HCT116 (cell line): ENCODE measurements around the gene VSTM2B.

ENCODE experiments used
- CTCF ChIP-seq, 3 experiments: fragments of 200-600 bp in 1 of 3; sonication (generic) in 1 of 3; IDR thresholded peaks in 2 of 3; conservative IDR thresholded peaks in 1 of 3; 2 replicates each; pipeline ENCODE4 v1.5.1; 2012 to 2017; ENCODE audit warnings: low read depth in 2 of 3, low read length in 2 of 3, antibody characterized with exemption in 1 of 3, borderline replicate concordance in 1 of 3, control low read depth in 1 of 3, mild to moderate bottlenecking in 1 of 3, mixed read lengths in 1 of 3, mixed run types in 1 of 3, moderate library complexity in 1 of 3; ENCODE audit not compliant: insufficient read depth in 1 of 3
- EGR1 ChIP-seq: IDR thresholded peaks from 2 replicates; pipeline ENCODE4 v1.6.1; 2012; ENCODE audit warnings: low read depth
- EZH2 ChIP-seq: fragments of 200-600 bp; sonication (generic); IDR thresholded peaks from 2 replicates; pipeline ENCODE4 v1.6.1; 2017; ENCODE audit warnings: antibody characterized with exemption, mixed run types
- POLR2A ChIP-seq: IDR thresholded peaks from 2 replicates; pipeline ENCODE4 v1.7.0; 2011; ENCODE audit warnings: borderline replicate concordance; ENCODE audit not compliant: insufficient read depth, insufficient read length; ENCODE audit errors: extremely low read depth
- POLR2AphosphoS5 ChIP-seq: IDR thresholded peaks from 2 replicates; pipeline ENCODE4 v1.6.1; 2011; ENCODE audit warnings: mild to moderate bottlenecking, low read depth, low read length, moderate library complexity
- SIN3A ChIP-seq: IDR thresholded peaks from 2 replicates; pipeline ENCODE4 v1.6.1; 2012; ENCODE audit warnings: low read depth
- SP1 ChIP-seq: IDR thresholded peaks from 2 replicates; pipeline ENCODE4 v1.6.1; 2012; ENCODE audit warnings: low read depth
- SRF ChIP-seq: IDR thresholded peaks from 2 replicates; pipeline ENCODE4 v1.6.1; 2012; ENCODE audit warnings: low read depth
- YY1 ChIP-seq: IDR thresholded peaks from 2 replicates; pipeline ENCODE4 v1.6.1; 2011; ENCODE audit warnings: low read length, low read depth, moderate library complexity, mild to moderate bottlenecking; ENCODE audit not compliant: insufficient replicate concordance; ENCODE audit errors: extremely low read depth
- ZBTB33 ChIP-seq: IDR thresholded peaks from 2 replicates; pipeline ENCODE4 v1.6.1; 2011; ENCODE audit warnings: mild to moderate bottlenecking, low read length, moderate library complexity; ENCODE audit not compliant: insufficient replicate concordance; ENCODE audit errors: extremely low read depth

DNA sequence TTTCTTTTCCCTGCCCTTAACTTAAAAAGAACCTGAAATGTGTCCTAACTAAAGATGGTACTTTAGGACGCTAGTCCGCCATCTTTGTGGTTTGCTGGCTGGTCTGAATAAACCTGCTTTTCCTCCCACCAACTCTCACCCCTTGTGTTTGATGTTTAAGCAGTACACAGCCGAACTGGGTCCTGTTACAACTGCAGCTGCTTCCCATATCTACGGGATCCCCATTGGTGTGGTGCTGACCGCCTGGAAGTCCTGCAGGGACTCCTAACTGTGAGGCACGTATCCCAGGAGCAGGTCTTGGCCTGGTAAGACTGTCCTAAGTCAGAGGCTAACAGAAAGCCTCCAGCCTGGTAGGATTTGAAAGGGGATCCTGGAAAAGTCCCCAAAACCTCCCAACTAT, 40.9 kb upstream of the VSTM2B start:
- TF ChIP-seq EGR1 (no peak), ZBTB33 (no peak), POLR2AphosphoS5 (no peak), SIN3A (no peak), SRF (no peak), POLR2A (no peak), CTCF (IDR thresholded peaks at IDR 0.05 in 2 of 3, conservative IDR thresholded peaks at IDR 0.05 in 1 of 3; ENCODE audit: borderline replicate concordance in 1 of 3, insufficient read depth in 1 of 3, low read depth in 2 of 3, low read length in 2 of 3) (no peak), EZH2 (no peak), SP1 (no peak), YY1 (no peak)
